HG03095 (cell line): Measurements from ENCODE around the gene PTPN20.
"Not testable (repeated sequence)": the region's sequence is repeated elsewhere in the genome, so short reads cannot be mapped to it uniquely, and the experiment has no call there.

ENCODE experiments used
- ATAC-seq: cut with Tn5 transposase; IDR thresholded peaks from one replicate; pipeline ENCODE4 v1.9.1; 2021; ENCODE audit warnings: moderate library complexity; ENCODE audit not compliant: unreplicated experiment

PTPN20 gene

GRCh38 chr10:46911144-46911876 lies at the start of gene PTPN20:
TSS of gene PTPN20 (plus strand) at chr10:46911428. CDS start at chr10:46932500, 21,072 bp downstream.
- not testable (repeated sequence) for ATAC-seq

- ATAC-seq, result not testable (repeated sequence)
Observed at GRCh38 chr10:46869716-46870115, 41.5 kb upstream of the PTPN20 start.

- ATAC-seq, result not testable (repeated sequence)
Observed at GRCh38 chr10:46871583-46871982, 39.6 kb upstream of the PTPN20 start.

GRCh38 chr10:46875304-46875703 lies 35.9 kb upstream of the PTPN20 start:
- not testable (repeated sequence) for ATAC-seq

GRCh38 chr10:46876773-46877172 lies 34.5 kb upstream of the PTPN20 start:
- ATAC-seq, result not testable (repeated sequence)

- not testable (repeated sequence) for ATAC-seq
Observed at GRCh38 chr10:46878761-46879160, 32.5 kb upstream of the PTPN20 start.

- ATAC-seq, result not testable (repeated sequence)
Observed at GRCh38 chr10:46890813-46891611, 20.2 kb upstream of the PTPN20 start.

GRCh38 chr10:46896762-46897692 lies 14.2 kb upstream of the PTPN20 start:
- not testable (repeated sequence) for ATAC-seq

- not testable (repeated sequence) for ATAC-seq
Observed at GRCh38 chr10:46901247-46901646, 10.0 kb upstream of the PTPN20 start.

GRCh38 chr10:46903874-46904273 lies 7.4 kb upstream of the PTPN20 start:
- not testable (repeated sequence) for ATAC-seq

GRCh38 chr10:46906359-46906758 lies 4.9 kb upstream of the PTPN20 start:
- ATAC-seq, result not testable (repeated sequence)

- not testable (repeated sequence) for ATAC-seq
Observed at GRCh38 chr10:46907185-46908117, 3.8 kb upstream of the PTPN20 start.

- not testable (repeated sequence) for ATAC-seq
Observed at GRCh38 chr10:46922498-46922897, 11.3 kb downstream of the PTPN20 start.

GRCh38 chr10:46925156-46925555 lies 13.9 kb downstream of the PTPN20 start:
- not testable (repeated sequence) for ATAC-seq

- not testable (repeated sequence) for ATAC-seq
Observed at GRCh38 chr10:46925853-46926252, 14.6 kb downstream of the PTPN20 start.

- ATAC-seq, result not testable (repeated sequence)
Observed at GRCh38 chr10:46928810-46929209, 17.6 kb downstream of the PTPN20 start.

GRCh38 chr10:46932383-46932782 lies 21.2 kb downstream of the PTPN20 start:
- not testable (repeated sequence) for ATAC-seq

GRCh38 chr10:46941091-46941490 lies 29.9 kb downstream of the PTPN20 start:
- not testable (repeated sequence) for ATAC-seq

- not testable (repeated sequence) for ATAC-seq
Observed at GRCh38 chr10:46948687-46949518, 37.7 kb downstream of the PTPN20 start.
